Measurements from ENCODE around the gene SYT1. TPM values are rescaled to one million over a fixed set of nuclear protein-coding genes. Genes with fewer than 3 reads are reported as not detected.

The SYT1 gene
- total and polyA plus RNA-seq, 11 donors, result 0.08 to 0.86 (median 0.16) TPM; not detected in 6

GRCh38 chr12:79415746-79416435 is 551.3 kb downstream of the SYT1 start:
- H3K27ac ChIP-seq, result no peak overlapping the region

GRCh38 chr12:79420146-79420618 is 555.6 kb downstream of the SYT1 start:
- no peak for DNase-seq
- no peaks in the 10 kb centered on the region for H3K9me3 ChIP-seq
- no peak overlapping the region for H3K27ac ChIP-seq
- no peak for ATAC-seq
- H3K4me1 ChIP-seq, result peaks cover 0 to 7% (median 0%) of the 10 kb centered on the region in 12 donors
- no peaks in the 10 kb centered on the region for H3K36me3 ChIP-seq
- intact Hi-C loops (cut with DNase I), result loop anchor here in 2 of 10 donors (10.0 kb wide), 1 partner anchor 315 kb away; no protein-coding TSS in a partner anchor
- no peak overlapping the region for H3K4me3 ChIP-seq
- TF ChIP-seq POLR2A (IDR thresholded peaks at IDR 0.05), result no peak
- peak in 7 of 12 donors; percentile 6 to 52 (median 22) for TF ChIP-seq CTCF (IDR thresholded peaks at IDR 0.05)
- H3K27me3 ChIP-seq, result no peaks in the 10 kb centered on the region

More at GRCh38 chr12:79415746-79416435, 551.3 kb downstream of the SYT1 start:
- no peaks in the 10 kb centered on the region for H3K9me3 ChIP-seq
- 50 to 61% (median 54%) methylated on average over 5 of the region's 5 CpGs for WGBS, 4 donors
- peaks cover 0 to 7% (median 0%) of the 10 kb centered on the region in 12 donors for H3K4me1 ChIP-seq
- no peak for DNase-seq
- TF ChIP-seq POLR2A (IDR thresholded peaks at IDR 0.05) (no peak), CTCF (IDR thresholded peaks at IDR 0.05) (no peak)
- intact Hi-C loops (cut with DNase I), result loop anchor here in 1 of 10 donors (10.0 kb wide), 1 partner anchor 129 kb away; no protein-coding TSS in a partner anchor
- H3K4me3 ChIP-seq, result no peak overlapping the region
- no peaks in the 10 kb centered on the region for H3K36me3 ChIP-seq
- no peaks in the 10 kb centered on the region for H3K27me3 ChIP-seq
- no peak for ATAC-seq

GRCh38 chr12:79421236-79421740 is 556.7 kb downstream of the SYT1 start:
- intact Hi-C loops (cut with DNase I), result loop anchor here in 2 of 10 donors (10.0 kb wide), 1 partner anchor 314 kb away; no protein-coding TSS in a partner anchor
- no peak overlapping the region for H3K4me3 ChIP-seq
- peaks cover 0 to 7% (median 0%) of the 10 kb centered on the region in 12 donors for H3K4me1 ChIP-seq
- ATAC-seq (no peak), DNase-seq (no peak)
- no peak for TF ChIP-seq CTCF (IDR thresholded peaks at IDR 0.05)
- no peak for TF ChIP-seq POLR2A (IDR thresholded peaks at IDR 0.05)
- H3K27ac ChIP-seq, result no peak overlapping the region
- no peaks in the 10 kb centered on the region for H3K36me3 ChIP-seq
- 67 to 95% (median 83%) methylated on average over 1 of the region's 1 CpG for WGBS, 4 donors
- H3K27me3 ChIP-seq, result no peaks in the 10 kb centered on the region
- no peaks in the 10 kb centered on the region for H3K9me3 ChIP-seq

GRCh38 chr12:79422060-79422812 is 557.7 kb downstream of the SYT1 start:
- no peak overlapping the region for H3K4me3 ChIP-seq
- no peak for TF ChIP-seq POLR2A (IDR thresholded peaks at IDR 0.05)
- no peak for TF ChIP-seq CTCF (IDR thresholded peaks at IDR 0.05)
- DNase-seq, result no peak
- intact Hi-C loops (cut with DNase I), result loop anchor here in 2 of 10 donors (10.0 kb wide), 1 partner anchor 313 kb away; no protein-coding TSS in a partner anchor
- ATAC-seq, result no peak
- no peaks in the 10 kb centered on the region for H3K27me3 ChIP-seq
- H3K9me3 ChIP-seq, result no peaks in the 10 kb centered on the region
- 84 to 93% (median 88%) methylated on average over 3 of the region's 3 CpGs for WGBS, 4 donors
- H3K4me1 ChIP-seq, result peaks cover 0 to 7% (median 0%) of the 10 kb centered on the region in 12 donors
- H3K27ac ChIP-seq, result no peak overlapping the region
- no peaks in the 10 kb centered on the region for H3K36me3 ChIP-seq
